Kidney (tissue), 14 donors: ENCODE results near the gene HLF. TPM values are rescaled to one million over a fixed set of nuclear protein-coding genes. Genes with fewer than 3 reads are reported as not detected.
A peak's percentile ranks its signal among the peaks of the same experiment; 100 is the strongest.

ENCODE experiments used
- DNase-seq, 5 donors: peaks; one replicate each; pipeline ENCODE4 v3.0.0-alpha.2; 2013 to 2020
- FAIRE-seq: peaks from 2 replicates; lab custom pipeline; 2012; peaks lifted over from hg19 to GRCh38; lab: Jason Lieb, UNC
- H3K27ac ChIP-seq, 2 donors: one replicate each; pipeline ENCODE4 v1.7.0; 2013; ENCODE audit warnings: low read depth in 2 of 2, low read length in 2 of 2, inconsistent platforms in 1 of 2
- H3K27me3 ChIP-seq: one replicate; pipeline ENCODE4 v1.7.1; 2013; ENCODE audit warnings: low read length, inconsistent platforms; ENCODE audit not compliant: control insufficient read depth, insufficient read depth
- H3K36me3 ChIP-seq, 3 donors: one replicate each; pipeline versions ENCODE4 v1.7.0 to v1.7.1; 2013; ENCODE audit warnings: low read length in 3 of 3, control low read depth in 1 of 3, inconsistent platforms in 1 of 3; ENCODE audit not compliant: insufficient read depth in 3 of 3, control insufficient read depth in 2 of 3
- H3K4me1 ChIP-seq, 3 donors: one replicate each; pipeline versions ENCODE4 v1.7.0 to v1.7.1; 2013; ENCODE audit warnings: low read length in 3 of 3, inconsistent platforms in 1 of 3, low read depth in 1 of 3; ENCODE audit not compliant: control insufficient read depth in 2 of 3, insufficient read depth in 2 of 3
- H3K4me3 ChIP-seq, 3 donors: one replicate each; pipeline versions ENCODE4 v1.7.0 to v1.8.1; 2013; ENCODE audit warnings: low read length in 3 of 3, control low read depth in 1 of 3, inconsistent platforms in 1 of 3
- H3K9ac ChIP-seq, 3 donors: one replicate each; pipeline versions ENCODE4 v1.7.0 to v1.7.1; 2013; ENCODE audit warnings: low read length in 3 of 3, control low read depth in 1 of 3, inconsistent platforms in 1 of 3
- H3K9me3 ChIP-seq, 3 donors: one replicate each; pipeline versions ENCODE4 v1.7.0 to v1.7.1; 2013; ENCODE audit warnings: low read length in 3 of 3, control low read depth in 1 of 3, inconsistent platforms in 1 of 3; ENCODE audit not compliant: control insufficient read depth in 2 of 3, insufficient read depth in 1 of 3
- CTCF ChIP-seq: IDR thresholded peaks from 3 replicates; pipeline ENCODE4 v1.5.1; 2012; ENCODE audit warnings: mild to moderate bottlenecking, moderate library complexity, borderline replicate concordance; ENCODE audit not compliant: insufficient read depth; ENCODE audit errors: extremely low read depth
- intact Hi-C: fragments of 100-400 bp; cut with DNase I; formaldehyde crosslinking; loops from one replicate; pipeline ENCODE4 v1.11.1; 2022
- polyA plus RNA-seq: library from polyadenylated mRNA; stranded (reverse); fragments of 350-450 nt; fragmentation: Illumina TruSeq; extraction: RNeasy Lipid Tissue Mini Kit (QIAGEN cat#74804); gene quantifications from one replicate; pipeline ENCODE4 v1.2.3, GENCODE V29; 2014; ENCODE audit warnings: low read depth, low replicate concordance; ENCODE audit not compliant: insufficient read depth
- total RNA-seq: library from RNA; stranded (reverse); fragmentation: NEBNext Ultra II Directional; extraction: Animal tissue kit (Norgen Biotek cat#: 25700); gene quantifications from one replicate; pipeline ENCODE4 v1.2.1, GENCODE V29; 2021
- donor health status: control.
- donor health status: control.
- donor health status: control.
- donor health status: control.
- donor health status: control.
- donor health status: DM: yes; HTN: yes; CAD: no.
- donor health status: Normal renal cell carcinoma (clear cell type).

The HLF gene
- total and polyA plus RNA-seq, 2 donors from 2014 or later: 9.1 to 38.4 TPM

DNA sequence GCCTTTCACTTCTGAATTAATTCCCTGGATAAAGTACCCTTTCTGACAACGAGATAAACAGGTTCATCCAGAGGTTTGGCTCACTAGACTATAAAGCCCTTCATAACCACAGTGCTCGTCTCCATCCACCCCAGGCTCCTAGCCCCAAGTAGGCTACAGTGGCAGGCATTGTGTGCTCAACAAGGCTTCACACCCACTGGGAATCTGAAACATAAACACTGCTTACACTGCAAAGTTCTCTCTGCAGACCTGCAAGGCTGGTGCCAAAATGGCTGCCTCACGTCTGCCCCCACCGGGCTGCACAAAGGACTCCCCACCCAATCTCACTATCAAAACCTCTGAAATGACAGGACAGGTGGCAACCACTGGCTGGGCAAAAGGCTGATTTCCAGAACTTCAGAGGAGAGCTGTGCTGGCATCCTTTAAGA, 5.1 kb upstream of the HLF start:
- DNase-seq (no peak), FAIRE-seq (no peak)
- Histone ChIP-seq H3K9ac (no peak overlapping the region), H3K27ac (no peak overlapping the region), H3K27me3 (peaks cover 15% of the 10 kb centered on the region), H3K36me3 (no peaks in the 10 kb centered on the region), H3K4me3 (peak overlapping the region in 1 of 3 donors; percentile 12), H3K9me3 (no peaks in the 10 kb centered on the region), H3K4me1 (peaks cover 0 to 3% (median 0%) of the 10 kb centered on the region in 3 donors)
- intact Hi-C loops: no loop called here
- TF ChIP-seq CTCF: no peak

DNA sequence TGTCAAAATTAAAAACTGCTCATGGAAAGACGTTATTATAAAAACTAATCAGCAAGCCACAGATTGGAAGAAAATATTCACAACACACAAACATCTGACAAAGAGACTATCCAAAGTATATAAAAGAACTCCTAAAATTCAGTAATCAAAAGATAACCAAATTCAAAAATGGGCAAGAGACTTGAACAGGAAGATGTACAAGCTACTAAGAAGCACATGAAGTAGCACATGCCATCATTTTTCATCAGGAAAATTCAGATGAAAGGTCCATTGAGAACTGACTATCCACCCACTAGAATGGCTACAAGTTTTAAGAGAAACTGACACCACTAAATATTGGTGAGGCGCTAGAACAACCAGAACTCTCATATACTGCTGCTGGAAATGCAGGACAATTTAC, 3.4 kb upstream of the HLF start:
- H3K27ac ChIP-seq: no peak overlapping the region
- H3K4me3 ChIP-seq: no peak overlapping the region
- DNase-seq: no peak
- no peaks in the 10 kb centered on the region for H3K9me3 ChIP-seq
- no peaks in the 10 kb centered on the region for H3K36me3 ChIP-seq
- peaks cover 0 to 3% (median 0%) of the 10 kb centered on the region in 3 donors for H3K4me1 ChIP-seq
- FAIRE-seq: no peak
- H3K9ac ChIP-seq: no peak overlapping the region
- peaks cover 15% of the 10 kb centered on the region for H3K27me3 ChIP-seq
- intact Hi-C loops: no loop called here
- TF ChIP-seq CTCF: no peak

GRCh38 chr17:55263569-55264277, 1.0 kb upstream of the HLF start:
- H3K4me3 ChIP-seq: peak overlapping the region in 2 of 3 donors; percentile 31 to 65
- peak in 2 of 5 donors; percentile 15 to 58 for DNase-seq
- peaks cover 0 to 2% (median 0%) of the 10 kb centered on the region in 3 donors for H3K36me3 ChIP-seq
- peaks cover 15% of the 10 kb centered on the region for H3K27me3 ChIP-seq
- H3K27ac ChIP-seq: no peak overlapping the region
- H3K9ac ChIP-seq: peak overlapping the region in 1 of 3 donors; percentile 52
- no peak for FAIRE-seq
- H3K4me1 ChIP-seq: peaks cover 0 to 10% (median 2%) of the 10 kb centered on the region in 3 donors
- intact Hi-C loops: no loop called here
- no peaks in the 10 kb centered on the region for H3K9me3 ChIP-seq
- no peak for TF ChIP-seq CTCF
